GM12874 (cell line): ENCODE results near the gene GGNBP2.

Source experiments
- CTCF ChIP-seq: IDR thresholded peaks from 2 replicates; pipeline ENCODE4 v1.5.1; 2011; ENCODE audit warnings: low read depth, mild to moderate bottlenecking, control low read depth, low read length, moderate library complexity; ENCODE audit not compliant: insufficient read depth

Gene GGNBP2

DNA sequence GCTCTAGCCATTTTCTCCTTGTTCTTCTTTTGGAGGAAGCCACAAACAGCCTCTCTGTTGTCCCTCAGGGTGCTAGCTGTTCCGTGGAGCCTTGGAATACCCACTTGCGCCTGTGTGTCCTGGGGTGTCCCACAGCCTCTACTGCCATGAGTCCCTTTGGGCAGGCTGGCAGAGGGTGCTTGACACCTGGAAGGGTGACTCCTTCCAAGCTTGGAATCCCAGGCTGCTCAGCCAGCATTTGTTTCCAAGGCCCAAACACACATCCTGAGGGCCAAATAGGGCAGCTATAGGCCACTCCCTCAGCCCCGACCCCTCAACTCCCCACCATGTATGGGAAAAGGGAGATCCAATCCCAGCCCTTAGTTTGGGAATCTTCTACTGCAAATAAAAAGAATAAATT, 43.4 kb upstream of the GGNBP2 start:
- no peak for TF ChIP-seq CTCF

DNA sequence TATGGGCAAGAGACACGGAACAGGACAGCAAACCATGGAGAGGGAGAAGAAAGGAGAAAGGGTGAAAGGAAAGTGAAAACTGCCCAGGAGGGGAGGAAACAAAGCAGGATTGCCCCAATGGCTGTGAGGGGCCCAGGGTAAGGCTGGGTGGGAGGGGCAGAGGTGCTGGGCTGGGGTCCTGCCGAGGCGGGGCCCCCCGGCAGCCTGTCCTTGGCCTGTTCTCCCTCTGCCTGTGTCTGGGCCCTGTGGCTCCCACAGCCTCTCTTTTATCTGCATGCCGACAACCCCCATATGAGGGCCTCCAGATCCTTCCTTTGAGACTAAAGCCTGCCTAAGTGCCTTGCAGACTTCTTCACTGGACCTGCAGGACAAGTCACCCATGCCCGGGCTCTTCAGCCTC, 42.8 kb upstream of the GGNBP2 start:
- TF ChIP-seq CTCF, result no peak

GRCh38 chr17:36503456-36504155, 41.1 kb upstream of the GGNBP2 start:
- no peak for TF ChIP-seq CTCF

DNA sequence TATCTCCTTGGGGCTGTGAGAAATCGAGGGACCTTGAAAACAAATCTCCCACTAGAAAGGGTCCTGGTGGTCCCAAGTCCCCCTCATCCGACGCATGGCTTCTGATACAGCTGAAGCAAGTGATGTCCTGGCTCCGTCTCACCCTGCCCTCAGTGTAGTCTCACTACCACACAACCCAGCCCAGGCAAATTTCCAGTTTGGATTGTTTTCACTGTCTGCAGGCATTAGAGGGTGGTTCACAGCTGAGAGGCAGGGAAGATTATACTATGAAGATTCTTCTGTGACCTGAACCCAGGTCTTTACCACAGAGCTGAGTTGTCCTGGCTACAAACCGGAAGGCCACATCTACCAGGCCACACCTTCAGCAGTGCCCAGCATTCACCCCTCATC, 40.6 kb upstream of the GGNBP2 start:
- TF ChIP-seq CTCF, result no peak

GRCh38 chr17:36505171-36505570, 39.5 kb upstream of the GGNBP2 start:
- no peak for TF ChIP-seq CTCF

DNA sequence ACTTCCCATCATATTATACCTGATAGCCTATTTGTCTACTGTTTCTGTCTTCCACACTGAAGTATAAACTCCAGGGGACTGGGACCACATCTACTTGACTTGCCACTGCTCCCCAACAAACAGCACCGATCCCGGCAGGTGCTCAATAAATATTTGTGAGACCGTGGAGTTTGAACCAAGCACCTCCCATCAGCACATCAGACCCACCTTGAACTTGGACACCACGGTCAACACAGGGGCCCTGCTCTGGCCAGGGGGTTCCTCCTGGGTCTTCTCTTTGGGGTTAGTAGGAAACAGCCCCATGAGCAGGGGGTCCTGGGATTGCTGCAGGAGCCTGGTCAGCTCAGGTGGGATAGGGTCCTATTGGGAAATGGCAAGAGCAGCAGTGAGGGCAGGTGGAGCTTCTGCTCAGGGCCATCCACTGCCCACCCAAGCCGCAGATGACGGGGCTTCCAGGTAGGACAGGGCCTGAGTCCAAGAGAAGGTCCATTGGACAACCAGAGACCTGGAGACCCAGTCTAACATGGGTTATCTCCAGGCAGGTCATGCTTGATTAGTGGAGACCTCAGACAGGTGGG, 38.4 kb upstream of the GGNBP2 start:
- TF ChIP-seq CTCF, result no peak

DNA sequence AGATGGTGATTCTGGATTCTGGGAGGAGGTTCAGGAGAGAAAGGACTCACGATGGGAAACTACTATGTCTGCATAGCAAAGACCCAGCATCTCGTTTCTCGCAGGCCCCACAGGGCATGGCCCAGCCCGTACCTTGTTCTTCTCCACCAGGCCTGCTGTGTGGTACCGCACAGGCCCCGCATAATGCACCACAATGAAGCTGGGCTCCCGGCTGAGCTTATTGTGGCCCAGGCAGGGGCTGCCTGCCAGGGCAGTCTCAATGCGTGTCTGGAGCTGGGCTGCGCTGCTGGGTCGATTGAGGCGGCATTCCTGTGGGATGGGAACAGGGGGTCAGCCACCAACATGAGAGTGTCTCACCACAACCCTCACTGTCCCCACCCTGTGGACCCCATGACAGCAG, 37.9 kb upstream of the GGNBP2 start:
- TF ChIP-seq CTCF, result no peak
